Activated B cell treated with CpG ODN at 0.5 μM for 24 hours (primary cell): ENCODE data around the gene MYBPC1. TPM values are rescaled to one million over a fixed set of nuclear protein-coding genes. Genes with fewer than 3 reads are reported as not detected.
A peak's percentile ranks its signal among the peaks of the same experiment; 100 is the strongest.

Experiments
- ATAC-seq: fragments of 200-7000 bp; cut with Tn5 transposase; one replicate; pipeline ENCODE4 v1.10.0; 2021; ENCODE audit warnings: low read depth, mild to moderate bottlenecking, moderate library complexity
- CTCF ChIA-PET: fragments of 350-600 bp; sonication (Branson Sonifier 250); formaldehyde crosslinking; loops from one replicate; lab custom pipeline; 2021; ENCODE audit warnings: antibody characterized with exemption; lab: Charles Lee
- POLR2A ChIA-PET: fragments of 350-600 bp; sonication (Branson Sonifier 250); formaldehyde crosslinking; loops from one replicate; lab custom pipeline; 2021; ENCODE audit warnings: antibody characterized with exemption; lab: Charles Lee
- DNase-seq: peaks from one replicate; pipeline ENCODE4 v3.0.0; 2022
- H3K27ac Mint-ChIP-seq: one replicate; pipeline ENCODE4 v1.8.0; 2020; ENCODE audit warnings: mixed read lengths
- H3K27me3 Mint-ChIP-seq: one replicate; pipeline ENCODE4 v1.8.0; 2021; ENCODE audit warnings: mixed read lengths
- H3K36me3 Mint-ChIP-seq: one replicate; pipeline ENCODE4 v1.8.0; 2021; ENCODE audit warnings: low read depth, mixed read lengths
- H3K4me1 Mint-ChIP-seq: one replicate; pipeline ENCODE4 v1.8.0; 2021; ENCODE audit warnings: mixed read lengths
- H3K4me3 Mint-ChIP-seq: one replicate; pipeline ENCODE4 v1.8.0; 2020; ENCODE audit warnings: mild to moderate bottlenecking, mixed read lengths
- H3K9me3 Mint-ChIP-seq: one replicate; pipeline ENCODE4 v1.8.0; 2020; ENCODE audit warnings: mixed read lengths
- CTCF ChIP-seq: fragments of 200-600 bp; IDR thresholded peaks from one replicate; pipeline ENCODE4 v1.8.0; 2022; ENCODE audit warnings: antibody characterized with exemption, mild to moderate bottlenecking
- intact Hi-C: fragments of 100-400 bp; cut with micrococcal nuclease; formaldehyde crosslinking; loops from one replicate; pipeline ENCODE4 v1.15.1; 2024
- total RNA-seq: library from RNA; stranded (reverse); gene quantifications from 2 replicates; pipeline ENCODE4 v1.2.3, GENCODE V29; 2022

Gene MYBPC1
- total RNA-seq, 1 donor from 2014 or later, result not detected

- Mint-ChIP-seq H3K27ac (no peak overlapping the region), H3K36me3 (no peaks in the 10 kb centered on the region), H3K4me3 (no peak overlapping the region), H3K27me3 (no peaks in the 10 kb centered on the region), H3K4me1 (no peaks in the 10 kb centered on the region), H3K9me3 (no peaks in the 10 kb centered on the region)
- intact Hi-C loops, result no loop called here
- POLR2A ChIA-PET, result no interaction called here
- DNase-seq, result no peak
- CTCF ChIA-PET, result no interaction called here
- TF ChIP-seq CTCF, result no peak
- no peak for ATAC-seq
Observed at GRCh38 chr12:101597164-101597563, 2.4 kb downstream of the MYBPC1 start.

GRCh38 chr12:101598483-101598882 is 3.7 kb downstream of the MYBPC1 start:
- intact Hi-C loops, result no loop called here
- H3K9me3 Mint-ChIP-seq, result no peaks in the 10 kb centered on the region
- H3K27me3 Mint-ChIP-seq, result no peaks in the 10 kb centered on the region
- DNase-seq (no peak), ATAC-seq (no peak)
- no peak for TF ChIP-seq CTCF
- H3K4me1 Mint-ChIP-seq, result no peaks in the 10 kb centered on the region
- no peak overlapping the region for H3K4me3 Mint-ChIP-seq
- no peaks in the 10 kb centered on the region for H3K36me3 Mint-ChIP-seq
- CTCF ChIA-PET, result no interaction called here
- POLR2A ChIA-PET, result no interaction called here
- no peak overlapping the region for H3K27ac Mint-ChIP-seq

GRCh38 chr12:101599311-101599710 is 4.5 kb downstream of the MYBPC1 start:
- Mint-ChIP-seq H3K27ac (no peak overlapping the region), H3K9me3 (no peaks in the 10 kb centered on the region), H3K27me3 (no peaks in the 10 kb centered on the region), H3K4me3 (no peak overlapping the region), H3K36me3 (no peaks in the 10 kb centered on the region), H3K4me1 (peaks cover 5% of the 10 kb centered on the region)
- POLR2A ChIA-PET, result no interaction called here
- DNase-seq (no peak), ATAC-seq (no peak)
- intact Hi-C loops, result no loop called here
- CTCF ChIA-PET, result no interaction called here
- TF ChIP-seq CTCF, result no peak

GRCh38 chr12:101599771-101600484 is 5.2 kb downstream of the MYBPC1 start:
- ChIA-PET CTCF (no interaction called here), POLR2A (no interaction called here)
- Mint-ChIP-seq H3K4me1 (peaks cover 5% of the 10 kb centered on the region), H3K27ac (no peak overlapping the region), H3K4me3 (no peak overlapping the region), H3K9me3 (no peaks in the 10 kb centered on the region), H3K36me3 (no peaks in the 10 kb centered on the region), H3K27me3 (no peaks in the 10 kb centered on the region)
- no peak for TF ChIP-seq CTCF
- DNase-seq, result no peak
- ATAC-seq, result no peak
- intact Hi-C loops, result no loop called here

GRCh38 chr12:101604132-101604531 is 9.4 kb downstream of the MYBPC1 start:
- peaks cover 5% of the 10 kb centered on the region for H3K4me1 Mint-ChIP-seq
- no peak overlapping the region for H3K27ac Mint-ChIP-seq
- peak; percentile 31 for ATAC-seq
- DNase-seq, result no peak
- no peak overlapping the region for H3K4me3 Mint-ChIP-seq
- ChIA-PET CTCF (no interaction called here), POLR2A (no interaction called here)
- no peak for TF ChIP-seq CTCF
- H3K27me3 Mint-ChIP-seq, result no peaks in the 10 kb centered on the region
- no peaks in the 10 kb centered on the region for H3K9me3 Mint-ChIP-seq
- H3K36me3 Mint-ChIP-seq, result no peaks in the 10 kb centered on the region
- intact Hi-C loops, result no loop called here
